CD14-positive monocyte (primary cell): ENCODE data around the gene VPS8. TPM values are rescaled to one million over a fixed set of nuclear protein-coding genes. Genes with fewer than 3 reads are reported as not detected.

Experiments
- DNase-seq, 3 donors: peaks; one replicate each; pipeline ENCODE4 v3.0.0-alpha.2; 2011 to 2022
- H2AFZ ChIP-seq: 2 replicates; pipeline ENCODE4 v1.6.0; 2012; ENCODE audit warnings: mild to moderate bottlenecking, low read depth, low read length, inconsistent platforms; ENCODE audit not compliant: insufficient read depth, poor library complexity, severe bottlenecking
- H3K27ac ChIP-seq, 2 donors: 1 replicate in 1 of 2; 2 replicates in 1 of 2; pipeline ENCODE4 v1.5.1; 2012 to 2013; ENCODE audit warnings: low read length in 2 of 2, control low read depth in 1 of 2, inconsistent platforms in 1 of 2, low read depth in 1 of 2, mild to moderate bottlenecking in 1 of 2
- H3K27me3 ChIP-seq, 2 donors: one replicate each; pipeline versions ENCODE4 v1.6.0 to v1.6.1; 2011 to 2013; ENCODE audit warnings: low read length in 2 of 2; ENCODE audit not compliant: control insufficient read depth in 2 of 2, insufficient read depth in 2 of 2
- H3K36me3 ChIP-seq, 2 donors: replicated peaks in 1 of 2; 1 replicate in 1 of 2; 2 replicates in 1 of 2; pipeline versions ENCODE4 v1.5.1 to v1.6.1; 2012 to 2013; ENCODE audit warnings: low read length in 2 of 2, control low read depth in 1 of 2, inconsistent platforms in 1 of 2, mild to moderate bottlenecking in 1 of 2; ENCODE audit not compliant: insufficient read depth in 2 of 2, control insufficient read depth in 1 of 2
- H3K4me1 ChIP-seq, 2 donors: 1 replicate in 1 of 2; 2 replicates in 1 of 2; pipeline versions ENCODE4 v1.5.1 to v1.6.1; 2012 to 2013; ENCODE audit warnings: low read length in 2 of 2, control low read depth in 1 of 2, inconsistent platforms in 1 of 2, mild to moderate bottlenecking in 1 of 2, moderate library complexity in 1 of 2; ENCODE audit not compliant: insufficient read depth in 2 of 2, control insufficient read depth in 1 of 2
- H3K4me2 ChIP-seq: replicated peaks from 2 replicates; pipeline ENCODE3; 2012; ENCODE audit warnings: low read length, moderate library complexity, mild to moderate bottlenecking; ENCODE audit not compliant: poor library complexity, severe bottlenecking; ENCODE audit errors: extremely low read depth
- H3K4me3 ChIP-seq, 3 experiments: fragments of 200-600 bp in 1 of 3; sonication (generic) in 1 of 3; replicated peaks in 1 of 3; 1 replicate in 2 of 3; 2 replicates in 1 of 3; pipeline ENCODE4 v1.5.1; 2011 to 2013; ENCODE audit warnings: low read length in 3 of 3, mild to moderate bottlenecking in 3 of 3, control low read depth in 2 of 3, low read depth in 2 of 3, inconsistent platforms in 1 of 3, moderate library complexity in 1 of 3
- H3K79me2 ChIP-seq: 2 replicates; pipeline ENCODE4 v1.6.0; 2012; ENCODE audit warnings: mild to moderate bottlenecking, control low read depth, inconsistent platforms, low read length, moderate library complexity; ENCODE audit not compliant: insufficient read depth
- H3K9ac ChIP-seq: 2 replicates; pipeline ENCODE4 v1.6.0; 2017; ENCODE audit warnings: low read length, mild to moderate bottlenecking; ENCODE audit not compliant: insufficient read depth, poor library complexity, severe bottlenecking
- H3K9me3 ChIP-seq, 2 donors: replicated peaks in 1 of 2; 1 replicate in 1 of 2; 2 replicates in 1 of 2; pipeline versions ENCODE4 v1.5.1 to v1.6.1; 2012 to 2013; ENCODE audit warnings: low read length in 2 of 2, control low read depth in 1 of 2; ENCODE audit not compliant: control insufficient read depth in 1 of 2, insufficient read depth in 1 of 2
- H4K20me1 ChIP-seq: 2 replicates; pipeline ENCODE4 v1.6.0; 2012; ENCODE audit warnings: mild to moderate bottlenecking, low read length, control low read depth, moderate library complexity; ENCODE audit not compliant: insufficient read depth
- H3K27ac Mint-ChIP-seq, 7 donors: one replicate each; pipeline ENCODE4 v1.8.0; 2020; ENCODE audit warnings: mild to moderate bottlenecking in 7 of 7, mixed read lengths in 7 of 7, moderate library complexity in 6 of 7, inconsistent platforms in 2 of 7
- H3K27me3 Mint-ChIP-seq, 3 donors: one replicate each; pipeline ENCODE4 v1.8.0; 2021 to 2022; ENCODE audit warnings: low read depth in 3 of 3, mild to moderate bottlenecking in 3 of 3, mixed read lengths in 3 of 3, moderate library complexity in 3 of 3, inconsistent platforms in 1 of 3
- H3K36me3 Mint-ChIP-seq, 2 donors: one replicate each; pipeline ENCODE4 v1.8.0; 2020; ENCODE audit warnings: mixed read lengths in 2 of 2, inconsistent platforms in 1 of 2, mild to moderate bottlenecking in 1 of 2
- H3K4me1 Mint-ChIP-seq: one replicate; pipeline ENCODE4 v1.8.0; 2020; ENCODE audit warnings: mild to moderate bottlenecking, mixed read lengths
- H3K4me3 Mint-ChIP-seq, 2 donors: one replicate each; pipeline ENCODE4 v1.8.0; 2020; ENCODE audit warnings: mild to moderate bottlenecking in 2 of 2, mixed read lengths in 2 of 2, moderate library complexity in 1 of 2
- H3K9me3 Mint-ChIP-seq, 7 donors: one replicate each; pipeline ENCODE4 v1.8.0; 2020 to 2022; ENCODE audit warnings: mixed read lengths in 7 of 7, mild to moderate bottlenecking in 6 of 7, moderate library complexity in 6 of 7, inconsistent platforms in 2 of 7
- WGBS: methylation state at CpG from one replicate; pipeline ENCODE4 v1.1.5; 2013; ENCODE audit warnings: missing lambda C conversion rate; ENCODE audit not compliant: insufficient coverage; 5-methylcytosine and 5-hydroxymethylcytosine counted together
- intact Hi-C, 2 donors: fragments of 100-400 bp; cut with micrococcal nuclease; formaldehyde crosslinking; loops; one replicate each; pipeline versions ENCODE4 v1.15.0 to v1.15.1; 2023
- polyA plus RNA-seq, 3 donors: library from polyadenylated mRNA; depleted of rRNA in 1 of 3; unstranded in 2 of 3; stranded (reverse) in 1 of 3; fragments of 300-500 nt in 2 of 3; fragments of >200 nt in 1 of 3; fragmentation: Illumina TruSeq in 2 of 3; gene quantifications; 1 replicate in 2 of 3; 2 replicates in 1 of 3; pipeline ENCODE4 v1.2.3, GENCODE V29; 2012 to 2021
- TF ChIP-seq, protein P1 (sequence below): fragments of 200-600 bp; IDR thresholded peaks from one replicate; pipeline ENCODE4 v1.8.0; 2022; ENCODE audit warnings: antibody characterized with exemption, mild to moderate bottlenecking

The VPS8 gene
- polyA plus RNA-seq, 3 donors, result 22.0 to 42.3 (median 29.2) TPM

DNA sequence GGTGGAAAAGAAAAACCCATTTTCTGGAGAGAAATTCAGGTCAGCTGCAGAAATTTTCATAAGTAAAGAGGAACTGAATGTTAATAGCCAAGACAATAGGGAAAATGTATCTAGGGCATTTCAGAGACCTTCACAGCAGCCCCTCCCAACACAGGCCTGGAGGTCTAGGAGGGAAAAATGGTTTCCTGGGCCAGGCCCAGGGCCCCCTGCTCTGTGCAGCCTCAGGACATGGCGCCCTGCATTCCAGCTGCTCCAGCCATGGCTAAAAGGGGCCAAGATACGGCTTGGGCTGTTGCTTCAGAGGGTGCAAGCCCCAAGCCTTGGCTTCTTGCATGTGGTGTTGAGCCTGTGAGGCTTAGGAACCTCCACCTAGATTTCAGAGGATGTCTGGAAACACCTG is 248.7 kb downstream of the VPS8 start:
- H3K36me3 Mint-ChIP-seq, result peaks cover 5 to 12% of the 10 kb centered on the region in 2 donors
- no peak overlapping the region for H3K4me3 Mint-ChIP-seq
- Histone ChIP-seq H3K79me2 (no peaks in the 10 kb centered on the region), H3K27me3 (no peaks in the 10 kb centered on the region), H3K4me1 (peaks cover 4 to 21% of the 10 kb centered on the region in 2 donors), H4K20me1 (no peaks in the 10 kb centered on the region), H3K27ac (no peak overlapping the region), H2AFZ (no peak overlapping the region), H3K9ac (no peak overlapping the region), H3K36me3 (peaks cover 0 to 2% of the 10 kb centered on the region in 2 donors), H3K4me3 (no peak overlapping the region), H3K9me3 (peaks cover 14 to 23% of the 10 kb centered on the region in 2 donors), H3K4me2 (no peak overlapping the region)
- peaks cover 0 to 1% (median 0%) of the 10 kb centered on the region in 3 donors for H3K27me3 Mint-ChIP-seq
- peaks cover 27 to 60% (median 36%) of the 10 kb centered on the region in 7 donors for H3K9me3 Mint-ChIP-seq
- no peak overlapping the region for H3K27ac Mint-ChIP-seq
- 100% methylated on average over 2 of the region's 2 CpGs for WGBS
- TF ChIP-seq, protein P1, sequence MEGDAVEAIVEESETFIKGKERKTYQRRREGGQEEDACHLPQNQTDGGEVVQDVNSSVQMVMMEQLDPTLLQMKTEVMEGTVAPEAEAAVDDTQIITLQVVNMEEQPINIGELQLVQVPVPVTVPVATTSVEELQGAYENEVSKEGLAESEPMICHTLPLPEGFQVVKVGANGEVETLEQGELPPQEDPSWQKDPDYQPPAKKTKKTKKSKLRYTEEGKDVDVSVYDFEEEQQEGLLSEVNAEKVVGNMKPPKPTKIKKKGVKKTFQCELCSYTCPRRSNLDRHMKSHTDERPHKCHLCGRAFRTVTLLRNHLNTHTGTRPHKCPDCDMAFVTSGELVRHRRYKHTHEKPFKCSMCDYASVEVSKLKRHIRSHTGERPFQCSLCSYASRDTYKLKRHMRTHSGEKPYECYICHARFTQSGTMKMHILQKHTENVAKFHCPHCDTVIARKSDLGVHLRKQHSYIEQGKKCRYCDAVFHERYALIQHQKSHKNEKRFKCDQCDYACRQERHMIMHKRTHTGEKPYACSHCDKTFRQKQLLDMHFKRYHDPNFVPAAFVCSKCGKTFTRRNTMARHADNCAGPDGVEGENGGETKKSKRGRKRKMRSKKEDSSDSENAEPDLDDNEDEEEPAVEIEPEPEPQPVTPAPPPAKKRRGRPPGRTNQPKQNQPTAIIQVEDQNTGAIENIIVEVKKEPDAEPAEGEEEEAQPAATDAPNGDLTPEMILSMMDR, result no peak
- no peak for DNase-seq
- intact Hi-C loops, result no loop called here
- peaks cover 23% of the 10 kb centered on the region for H3K4me1 Mint-ChIP-seq

DNA sequence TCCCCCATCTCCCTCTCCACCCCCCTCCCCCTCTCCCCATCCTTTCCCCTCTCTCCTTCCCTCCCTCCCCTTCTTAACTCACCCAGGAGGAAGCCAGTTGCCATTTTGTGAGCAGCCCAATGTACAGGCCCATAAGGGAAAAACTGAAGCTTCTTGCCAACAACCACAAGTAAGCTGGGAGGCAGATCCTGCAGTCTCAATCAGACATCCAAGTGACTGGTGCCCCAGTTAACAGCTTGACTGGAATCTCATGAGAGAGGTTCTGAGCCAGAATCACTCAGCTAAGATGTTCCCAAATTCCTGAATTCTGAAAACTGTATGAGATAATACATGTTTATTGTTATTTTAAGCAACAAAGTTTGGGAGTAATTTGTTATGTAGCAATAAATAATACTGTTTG is 250.2 kb downstream of the VPS8 start:
- Histone ChIP-seq H3K27ac (no peak overlapping the region), H3K4me2 (no peak overlapping the region), H3K9ac (no peak overlapping the region), H2AFZ (no peak overlapping the region), H3K9me3 (peaks cover 14 to 20% of the 10 kb centered on the region in 2 donors), H3K79me2 (no peaks in the 10 kb centered on the region), H3K27me3 (no peaks in the 10 kb centered on the region), H3K4me3 (no peak overlapping the region), H3K4me1 (peaks cover 4 to 21% of the 10 kb centered on the region in 2 donors), H3K36me3 (no peaks in the 10 kb centered on the region), H4K20me1 (no peaks in the 10 kb centered on the region)
- intact Hi-C loops, result no loop called here
- peaks cover 0 to 5% (median 2%) of the 10 kb centered on the region in 3 donors for H3K27me3 Mint-ChIP-seq
- peaks cover 28 to 52% (median 33%) of the 10 kb centered on the region in 7 donors for H3K9me3 Mint-ChIP-seq
- TF ChIP-seq, protein P1, result no peak
- H3K36me3 Mint-ChIP-seq, result peaks cover 0 to 6% of the 10 kb centered on the region in 2 donors
- DNase-seq, result no peak
- H3K27ac Mint-ChIP-seq, result no peak overlapping the region
- no peak overlapping the region for H3K4me3 Mint-ChIP-seq
- H3K4me1 Mint-ChIP-seq, result peaks cover 21% of the 10 kb centered on the region
